NB4 (cell line): ENCODE measurements around the gene ETDA.

Experiments used
- POLR2A ChIP-seq: IDR thresholded peaks from 2 replicates; pipeline ENCODE4 v1.6.1; 2011; ENCODE audit warnings: mild to moderate bottlenecking; ENCODE audit not compliant: insufficient read length; ENCODE audit errors: extremely low read depth
- TF ChIP-seq, protein P1 (sequence below): IDR thresholded peaks from one replicate; pipeline ENCODE4 v1.5.1; 2012; ENCODE audit warnings: low read depth, low read length
- TF ChIP-seq, protein P2 (sequence below): IDR thresholded peaks from 2 replicates; pipeline ENCODE4 v1.6.1; 2011; ENCODE audit warnings: low read depth, low read length

DNA sequence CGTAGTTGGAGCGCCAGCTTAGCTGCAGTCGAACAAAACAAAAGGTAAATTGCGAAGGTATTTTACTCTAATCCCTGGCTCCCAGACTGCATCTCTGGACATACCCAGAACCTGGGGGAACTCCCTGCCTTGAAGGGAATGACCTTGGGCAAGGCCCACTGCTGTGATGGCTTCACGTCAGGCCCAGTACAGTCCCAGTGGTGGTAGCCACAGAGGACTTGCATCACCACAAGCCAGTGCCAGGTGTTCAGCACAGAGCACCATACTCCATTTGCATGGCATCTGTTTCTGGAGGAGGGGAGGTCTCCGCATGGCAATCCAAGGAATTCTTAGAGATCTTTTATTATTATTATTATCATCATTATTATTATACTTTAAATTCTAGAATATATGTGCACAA, 5.6 kb downstream of the ETDA start:
- no peak for TF ChIP-seq POLR2A
- TF ChIP-seq, protein P1, sequence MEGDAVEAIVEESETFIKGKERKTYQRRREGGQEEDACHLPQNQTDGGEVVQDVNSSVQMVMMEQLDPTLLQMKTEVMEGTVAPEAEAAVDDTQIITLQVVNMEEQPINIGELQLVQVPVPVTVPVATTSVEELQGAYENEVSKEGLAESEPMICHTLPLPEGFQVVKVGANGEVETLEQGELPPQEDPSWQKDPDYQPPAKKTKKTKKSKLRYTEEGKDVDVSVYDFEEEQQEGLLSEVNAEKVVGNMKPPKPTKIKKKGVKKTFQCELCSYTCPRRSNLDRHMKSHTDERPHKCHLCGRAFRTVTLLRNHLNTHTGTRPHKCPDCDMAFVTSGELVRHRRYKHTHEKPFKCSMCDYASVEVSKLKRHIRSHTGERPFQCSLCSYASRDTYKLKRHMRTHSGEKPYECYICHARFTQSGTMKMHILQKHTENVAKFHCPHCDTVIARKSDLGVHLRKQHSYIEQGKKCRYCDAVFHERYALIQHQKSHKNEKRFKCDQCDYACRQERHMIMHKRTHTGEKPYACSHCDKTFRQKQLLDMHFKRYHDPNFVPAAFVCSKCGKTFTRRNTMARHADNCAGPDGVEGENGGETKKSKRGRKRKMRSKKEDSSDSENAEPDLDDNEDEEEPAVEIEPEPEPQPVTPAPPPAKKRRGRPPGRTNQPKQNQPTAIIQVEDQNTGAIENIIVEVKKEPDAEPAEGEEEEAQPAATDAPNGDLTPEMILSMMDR, result no peak
- TF ChIP-seq, protein P2, sequence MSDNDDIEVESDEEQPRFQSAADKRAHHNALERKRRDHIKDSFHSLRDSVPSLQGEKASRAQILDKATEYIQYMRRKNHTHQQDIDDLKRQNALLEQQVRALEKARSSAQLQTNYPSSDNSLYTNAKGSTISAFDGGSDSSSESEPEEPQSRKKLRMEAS, result no peak
